HFFc6 (cell line): Measurements from ENCODE around the gene CATSPERZ. TPM values are rescaled to one million over a fixed set of nuclear protein-coding genes. Genes with fewer than 3 reads are reported as not detected.

Source experiments
- DNase-seq: peaks from one replicate; pipeline ENCODE4 v3.0.0-alpha.2; 2018
- H3K27ac Mint-ChIP-seq: 2 replicates; pipeline ENCODE4 v1.8.0; 2020; ENCODE audit warnings: mild to moderate bottlenecking, mixed read lengths
- H3K27me3 Mint-ChIP-seq: 2 replicates; pipeline ENCODE4 v1.8.0; 2021; ENCODE audit warnings: mild to moderate bottlenecking, moderate library complexity, mixed read lengths; ENCODE audit not compliant: insufficient read depth
- H3K36me3 Mint-ChIP-seq: 2 replicates; pipeline ENCODE4 v1.8.0; 2021; ENCODE audit warnings: low read depth, mixed read lengths
- H3K4me1 Mint-ChIP-seq: 2 replicates; pipeline ENCODE4 v1.8.0; 2020; ENCODE audit warnings: low read depth, mixed read lengths
- H3K4me3 Mint-ChIP-seq: 2 replicates; pipeline ENCODE4 v1.8.0; 2020; ENCODE audit warnings: mild to moderate bottlenecking, moderate library complexity, mixed read lengths
- H3K9me3 Mint-ChIP-seq: 2 replicates; pipeline ENCODE4 v1.8.0; 2020; ENCODE audit warnings: mild to moderate bottlenecking, mixed read lengths
- total RNA-seq, 6 experiments: library from RNA; stranded (reverse); fragmentation: NEBNext Ultra II Directional; extraction: Animal tissue kit (Norgen Biotek cat#: 25700); gene quantifications; 2 replicates in 1 of 6; 3 replicates in 5 of 6; pipeline ENCODE4 v1.2.3, GENCODE V29; 2021
- TF ChIP-seq, protein P1 (sequence below): fragments of 200-600 bp; sonication (generic); IDR thresholded peaks from 2 replicates; pipeline ENCODE4 v1.5.0; 2021; ENCODE audit warnings: antibody characterized with exemption, mild to moderate bottlenecking

The CATSPERZ gene
- total RNA-seq, 6 experiments from 2014 or later: 0.31 TPM; not detected in 5

DNA sequence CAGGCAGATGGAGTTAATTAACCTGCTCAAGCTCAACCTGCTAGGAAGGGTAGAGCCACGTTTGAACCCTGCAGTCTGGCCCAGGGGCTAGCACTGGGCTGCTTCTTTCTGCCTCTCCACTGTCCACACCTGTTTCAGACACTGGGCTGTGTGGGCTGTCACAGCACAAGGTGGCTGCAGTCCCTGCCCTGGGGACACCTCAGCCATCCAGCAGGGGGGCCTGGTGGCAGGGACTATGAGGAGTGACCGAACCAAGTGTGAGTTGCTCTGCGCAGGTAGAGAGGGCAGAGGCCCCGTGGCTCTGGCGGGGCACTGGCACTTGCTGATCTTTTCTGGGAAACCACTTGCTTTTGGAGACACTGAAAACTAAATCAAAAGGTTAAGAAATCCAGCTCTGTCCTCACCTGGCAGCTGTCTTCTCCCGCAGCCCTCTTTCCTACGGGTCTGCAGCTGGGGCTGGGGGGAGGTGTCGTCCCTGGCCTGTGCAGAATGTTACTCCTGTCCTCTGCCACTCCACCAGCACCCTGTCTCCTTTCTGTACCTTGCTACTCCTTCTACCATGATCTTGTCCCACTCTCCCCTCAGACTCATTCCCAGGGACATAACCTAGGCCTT is 21.5 kb upstream of the CATSPERZ start:
- no peak for DNase-seq
- Mint-ChIP-seq H3K27me3 (peaks cover 5% of the 10 kb centered on the region), H3K4me1 (peaks cover 14% of the 10 kb centered on the region), H3K4me3 (no peak overlapping the region), H3K36me3 (peaks cover 13% of the 10 kb centered on the region), H3K27ac (no peak overlapping the region), H3K9me3 (no peaks in the 10 kb centered on the region)
- TF ChIP-seq, protein P1, sequence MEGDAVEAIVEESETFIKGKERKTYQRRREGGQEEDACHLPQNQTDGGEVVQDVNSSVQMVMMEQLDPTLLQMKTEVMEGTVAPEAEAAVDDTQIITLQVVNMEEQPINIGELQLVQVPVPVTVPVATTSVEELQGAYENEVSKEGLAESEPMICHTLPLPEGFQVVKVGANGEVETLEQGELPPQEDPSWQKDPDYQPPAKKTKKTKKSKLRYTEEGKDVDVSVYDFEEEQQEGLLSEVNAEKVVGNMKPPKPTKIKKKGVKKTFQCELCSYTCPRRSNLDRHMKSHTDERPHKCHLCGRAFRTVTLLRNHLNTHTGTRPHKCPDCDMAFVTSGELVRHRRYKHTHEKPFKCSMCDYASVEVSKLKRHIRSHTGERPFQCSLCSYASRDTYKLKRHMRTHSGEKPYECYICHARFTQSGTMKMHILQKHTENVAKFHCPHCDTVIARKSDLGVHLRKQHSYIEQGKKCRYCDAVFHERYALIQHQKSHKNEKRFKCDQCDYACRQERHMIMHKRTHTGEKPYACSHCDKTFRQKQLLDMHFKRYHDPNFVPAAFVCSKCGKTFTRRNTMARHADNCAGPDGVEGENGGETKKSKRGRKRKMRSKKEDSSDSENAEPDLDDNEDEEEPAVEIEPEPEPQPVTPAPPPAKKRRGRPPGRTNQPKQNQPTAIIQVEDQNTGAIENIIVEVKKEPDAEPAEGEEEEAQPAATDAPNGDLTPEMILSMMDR: no peak

DNA sequence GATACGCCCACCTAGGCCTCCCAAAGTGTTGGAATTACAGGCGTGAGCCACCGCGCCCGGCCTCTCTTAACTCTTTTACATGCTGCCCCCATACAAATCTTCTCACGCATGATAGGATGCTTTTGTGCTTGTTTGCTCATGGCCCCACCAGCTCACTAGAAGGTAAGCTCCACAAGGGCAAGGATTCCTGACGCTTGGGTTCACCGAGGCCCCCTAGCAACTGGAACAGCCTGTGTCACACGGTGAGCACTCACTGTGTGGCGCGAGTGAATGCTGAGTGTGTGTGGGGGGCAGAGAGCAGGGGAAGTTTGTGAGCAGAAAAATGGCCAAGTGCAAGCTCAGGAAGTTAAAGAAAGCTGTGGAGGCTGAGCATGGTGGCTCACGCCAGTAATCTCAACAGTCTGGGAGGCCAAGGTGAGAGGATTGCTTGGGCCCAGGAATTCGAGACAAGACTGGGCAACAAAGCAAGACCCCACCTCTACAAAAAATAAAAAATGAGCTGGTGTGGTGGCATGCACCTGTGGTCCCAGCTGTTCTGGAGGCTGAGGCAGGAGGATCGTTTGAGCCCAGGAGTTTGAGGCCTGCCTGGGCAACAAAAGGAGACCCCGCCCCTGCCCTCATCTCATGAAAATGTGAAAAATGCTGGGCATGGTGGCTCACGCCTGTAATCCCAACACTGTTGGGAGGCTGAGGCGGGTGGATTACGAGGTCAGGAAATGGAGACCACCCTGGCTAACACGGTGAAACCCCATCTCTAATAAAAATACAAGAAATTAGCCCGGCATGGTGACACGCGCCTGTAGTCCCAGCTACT is 18.0 kb upstream of the CATSPERZ start:
- no peak for DNase-seq
- H3K27ac Mint-ChIP-seq: no peak overlapping the region
- no peaks in the 10 kb centered on the region for H3K9me3 Mint-ChIP-seq
- no peak overlapping the region for H3K4me3 Mint-ChIP-seq
- peaks cover 5% of the 10 kb centered on the region for H3K27me3 Mint-ChIP-seq
- H3K36me3 Mint-ChIP-seq: peaks cover 13% of the 10 kb centered on the region
- peaks cover 23% of the 10 kb centered on the region for H3K4me1 Mint-ChIP-seq
- TF ChIP-seq, protein P1: no peak

DNA sequence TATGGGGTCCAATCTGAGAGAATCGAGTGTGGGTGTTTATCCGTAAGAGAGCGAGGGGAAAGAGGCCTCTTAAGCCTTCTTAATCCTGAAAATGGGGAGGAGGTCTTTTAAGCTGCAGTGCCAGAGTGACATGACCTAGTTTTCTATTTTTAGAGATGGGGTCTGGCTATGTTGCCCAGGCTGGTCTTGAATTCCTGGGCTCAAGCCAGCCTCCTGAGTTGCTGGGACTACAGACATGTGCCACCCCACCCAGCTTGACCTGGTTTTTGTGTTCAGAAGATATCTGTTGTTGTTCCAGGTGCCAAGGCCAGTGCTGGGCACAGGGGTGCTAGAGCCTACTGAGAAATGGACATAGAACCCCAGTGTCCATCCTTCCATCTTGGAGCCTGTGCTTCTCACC is 17.1 kb upstream of the CATSPERZ start:
- H3K9me3 Mint-ChIP-seq: no peaks in the 10 kb centered on the region
- TF ChIP-seq, protein P1: no peak
- H3K4me3 Mint-ChIP-seq: peak overlapping the region; percentile 88
- H3K27me3 Mint-ChIP-seq: peaks cover 5% of the 10 kb centered on the region
- peaks cover 13% of the 10 kb centered on the region for H3K36me3 Mint-ChIP-seq
- peaks cover 23% of the 10 kb centered on the region for H3K4me1 Mint-ChIP-seq
- H3K27ac Mint-ChIP-seq: no peak overlapping the region; the same call in 1 of the 2 replicates
- DNase-seq: no peak

DNA sequence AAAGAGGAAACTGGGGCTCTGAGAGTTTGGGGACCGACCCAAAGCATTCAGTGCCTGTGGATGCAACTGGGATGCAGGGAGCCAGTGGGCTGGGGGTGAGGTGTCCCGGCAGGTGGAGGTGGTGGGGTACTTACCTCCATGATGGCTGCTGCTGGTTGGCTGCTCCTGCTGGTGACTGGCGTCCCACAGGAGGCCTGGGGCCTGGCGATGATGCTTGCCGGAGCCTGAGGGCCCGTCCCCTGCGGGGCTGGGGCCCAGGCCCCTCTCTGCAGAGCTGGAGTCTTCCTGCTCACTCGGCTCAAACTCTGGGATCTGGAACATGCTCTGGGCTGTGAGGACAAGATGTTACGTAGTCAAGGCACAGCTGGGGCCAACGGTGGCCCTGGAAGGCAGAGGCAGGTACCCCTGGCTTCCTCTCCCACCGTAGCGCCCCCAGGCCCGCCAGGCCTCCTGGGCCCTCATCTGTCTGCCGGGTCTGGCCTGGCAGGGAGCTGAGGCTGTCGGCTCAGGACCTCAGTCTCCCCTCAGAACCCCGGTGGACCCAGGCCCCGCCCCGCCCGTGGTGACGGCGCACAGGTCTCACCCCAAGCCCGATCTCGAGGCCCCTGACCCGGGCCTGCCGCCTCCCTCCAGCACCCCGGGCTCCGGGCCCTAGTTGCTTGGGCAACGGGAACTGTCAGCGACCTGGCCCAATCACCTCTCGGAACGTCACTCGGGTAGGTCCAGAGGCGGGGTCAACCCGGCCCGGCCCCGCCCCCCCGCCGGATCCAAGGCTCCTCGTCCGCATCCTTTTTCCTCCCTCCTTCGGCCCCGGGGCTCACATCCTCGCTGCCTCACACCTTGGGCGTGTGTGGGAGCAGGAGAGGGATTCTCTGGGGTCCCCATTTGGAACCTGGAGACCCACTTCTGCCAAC is 15.9 kb upstream of the CATSPERZ start, which contains the start of gene BAD:
Gene BAD (minus strand): TSS at position 618 of the 914 bp plus-strand sequence. CDS start 297 bp downstream, at position 321.
- Mint-ChIP-seq H3K27me3 (peaks cover 5% of the 10 kb centered on the region), H3K27ac (peak within 1 kb of the TSS; percentile 90), H3K4me1 (peaks cover 23% of the 10 kb centered on the region), H3K9me3 (no peaks in the 10 kb centered on the region), H3K4me3 (peak within 1 kb of the TSS; percentile 88), H3K36me3 (peaks cover 7% of the 10 kb centered on the region)
- TF ChIP-seq, protein P1: no peak; the same call in 1 of the 2 replicates
- peak; percentile 88 for DNase-seq
